22Rv1 (cell line): ENCODE data around the gene DNAJC17.
A peak's percentile ranks its signal among the peaks of the same experiment; 100 is the strongest.

Source experiments
- H3K27ac ChIP-seq: fragments of 450-650 bp; 2 replicates; pipeline ENCODE4 v1.5.1; 2017
- ZFX ChIP-seq: fragments of 450-650 bp; IDR thresholded peaks from 2 replicates; pipeline ENCODE4 v1.6.1; 2017; ENCODE audit warnings: antibody characterized with exemption, borderline replicate concordance
- TF ChIP-seq, protein P1 (sequence below): fragments of 450-650 bp; IDR thresholded peaks from 2 replicates; pipeline ENCODE4 v1.5.1; 2017; ENCODE audit warnings: mild to moderate bottlenecking

Gene DNAJC17

DNA sequence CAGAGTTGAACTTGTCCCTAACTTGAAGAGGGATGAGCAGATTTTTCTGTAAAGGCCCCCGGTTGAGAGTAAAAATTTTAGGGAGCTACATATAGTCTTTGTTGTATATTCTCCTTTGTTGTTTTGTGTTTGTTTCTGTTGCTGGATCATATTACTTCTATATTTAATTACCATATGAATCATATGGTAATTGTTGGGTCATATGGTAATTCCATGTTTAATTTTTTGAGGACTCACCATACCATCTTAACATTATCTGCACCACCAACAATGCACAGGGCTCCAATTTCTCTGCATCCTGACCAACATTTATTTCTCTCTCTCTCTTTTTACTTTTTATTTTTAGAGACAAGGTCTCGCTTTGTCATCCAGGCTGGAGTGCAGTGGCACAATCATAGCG is 7.8 kb downstream of the DNAJC17 start:
- TF ChIP-seq, protein P1, sequence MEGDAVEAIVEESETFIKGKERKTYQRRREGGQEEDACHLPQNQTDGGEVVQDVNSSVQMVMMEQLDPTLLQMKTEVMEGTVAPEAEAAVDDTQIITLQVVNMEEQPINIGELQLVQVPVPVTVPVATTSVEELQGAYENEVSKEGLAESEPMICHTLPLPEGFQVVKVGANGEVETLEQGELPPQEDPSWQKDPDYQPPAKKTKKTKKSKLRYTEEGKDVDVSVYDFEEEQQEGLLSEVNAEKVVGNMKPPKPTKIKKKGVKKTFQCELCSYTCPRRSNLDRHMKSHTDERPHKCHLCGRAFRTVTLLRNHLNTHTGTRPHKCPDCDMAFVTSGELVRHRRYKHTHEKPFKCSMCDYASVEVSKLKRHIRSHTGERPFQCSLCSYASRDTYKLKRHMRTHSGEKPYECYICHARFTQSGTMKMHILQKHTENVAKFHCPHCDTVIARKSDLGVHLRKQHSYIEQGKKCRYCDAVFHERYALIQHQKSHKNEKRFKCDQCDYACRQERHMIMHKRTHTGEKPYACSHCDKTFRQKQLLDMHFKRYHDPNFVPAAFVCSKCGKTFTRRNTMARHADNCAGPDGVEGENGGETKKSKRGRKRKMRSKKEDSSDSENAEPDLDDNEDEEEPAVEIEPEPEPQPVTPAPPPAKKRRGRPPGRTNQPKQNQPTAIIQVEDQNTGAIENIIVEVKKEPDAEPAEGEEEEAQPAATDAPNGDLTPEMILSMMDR = no peak
- no peak for TF ChIP-seq ZFX
- H3K27ac ChIP-seq = no peak overlapping the region

DNA sequence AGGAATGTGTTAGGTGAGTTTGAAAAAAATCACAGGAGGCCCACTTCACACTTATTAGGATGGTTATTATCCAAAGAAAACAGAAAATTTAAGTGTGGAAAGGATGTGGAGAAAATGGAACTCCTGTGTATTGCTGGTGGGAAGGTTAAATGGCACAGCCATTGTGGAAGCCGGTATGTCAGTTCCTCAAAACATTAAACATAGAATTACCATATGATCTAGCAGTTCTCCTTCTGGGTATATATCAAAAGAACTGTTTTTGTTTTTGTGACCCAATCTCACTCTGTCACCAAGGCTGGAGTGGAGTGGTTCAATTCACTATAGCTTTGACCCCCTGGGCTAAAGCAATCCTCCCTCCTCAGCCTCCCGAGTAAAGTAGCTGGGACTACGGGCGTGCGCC is 10.8 kb downstream of the DNAJC17 start:
- no peak overlapping the region for H3K27ac ChIP-seq
- TF ChIP-seq ZFX = no peak
- TF ChIP-seq, protein P1 = no peak

DNA sequence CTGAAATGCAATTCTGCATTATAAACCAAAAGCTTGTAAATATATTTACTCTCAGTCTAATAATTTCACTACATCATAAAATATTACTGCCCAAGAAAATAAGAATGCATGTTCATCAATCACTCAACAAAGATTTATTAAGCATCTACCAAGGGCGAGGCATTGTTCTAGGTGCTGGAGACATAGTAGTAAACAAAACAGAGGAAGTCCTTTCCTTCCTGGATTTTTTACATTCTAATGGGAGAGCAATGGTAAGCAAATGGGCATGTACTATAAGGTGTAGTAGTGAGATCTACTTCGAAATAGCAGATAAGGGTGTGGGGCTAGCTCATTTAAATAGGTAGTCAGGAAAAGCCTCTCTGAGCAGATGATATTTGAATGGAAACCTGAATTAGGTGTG is 11.2 kb downstream of the DNAJC17 start:
- no peak overlapping the region for H3K27ac ChIP-seq
- no peak for TF ChIP-seq ZFX
- TF ChIP-seq, protein P1 = no peak

DNA sequence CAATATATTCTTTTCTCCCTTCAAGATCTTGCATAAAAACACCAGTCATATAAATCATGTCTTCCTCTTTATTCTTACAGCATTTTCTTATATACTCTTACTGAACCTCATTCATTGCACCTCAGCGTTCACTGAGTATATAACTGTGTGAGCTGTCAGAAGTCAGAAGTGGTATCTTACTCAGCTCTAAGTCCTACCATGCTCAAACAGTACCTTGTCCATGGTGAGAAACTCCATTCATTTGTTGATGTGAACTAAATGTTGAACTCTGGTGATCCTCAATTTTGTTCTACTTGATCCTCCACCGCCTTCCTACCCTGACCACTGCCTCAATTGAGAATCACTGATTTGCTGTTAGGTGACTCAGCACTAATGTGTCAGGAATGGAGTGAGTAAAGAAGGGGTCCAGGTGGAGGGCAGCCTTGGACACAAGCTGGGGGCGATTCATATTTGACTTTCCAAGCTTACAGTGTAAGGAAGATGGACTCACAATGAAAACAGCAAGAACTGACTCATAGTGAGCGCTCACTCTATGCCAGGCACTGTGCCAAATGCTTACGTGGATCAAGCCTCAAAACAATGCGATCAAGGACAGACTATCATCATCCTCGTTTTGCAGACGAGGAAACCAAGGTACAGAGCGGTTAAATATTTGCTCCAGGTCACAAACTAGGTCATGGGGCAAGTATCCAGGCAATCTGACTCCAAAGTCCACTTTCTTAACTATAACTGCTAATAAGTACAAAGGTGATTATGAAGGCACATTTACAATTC is 13.9 kb downstream of the DNAJC17 start:
- H3K27ac ChIP-seq = peak overlapping the region; percentile 58
- TF ChIP-seq, protein P1 = no peak
- TF ChIP-seq ZFX = no peak

DNA sequence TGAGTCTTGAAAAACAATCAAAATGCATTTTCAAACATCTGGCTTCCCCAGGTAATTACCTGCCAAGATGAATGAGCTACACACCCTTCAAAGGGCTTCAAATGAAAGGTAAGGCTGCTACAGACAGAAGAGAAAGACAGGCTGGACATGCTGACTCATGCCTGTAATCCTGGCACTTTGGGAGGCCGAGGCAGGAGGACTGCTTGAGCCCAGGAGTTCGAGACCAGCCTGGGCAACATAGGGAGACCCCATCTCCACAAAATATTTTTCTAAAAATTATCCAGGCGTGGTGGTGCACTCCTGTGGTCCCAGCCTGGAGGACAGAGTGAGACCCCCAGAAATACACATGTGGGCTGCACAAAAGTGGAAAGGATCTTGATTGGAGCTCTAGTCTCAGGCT is 14.9 kb downstream of the DNAJC17 start:
- peak overlapping the region; percentile 58 for H3K27ac ChIP-seq
- TF ChIP-seq, protein P1 = no peak
- no peak for TF ChIP-seq ZFX

DNA sequence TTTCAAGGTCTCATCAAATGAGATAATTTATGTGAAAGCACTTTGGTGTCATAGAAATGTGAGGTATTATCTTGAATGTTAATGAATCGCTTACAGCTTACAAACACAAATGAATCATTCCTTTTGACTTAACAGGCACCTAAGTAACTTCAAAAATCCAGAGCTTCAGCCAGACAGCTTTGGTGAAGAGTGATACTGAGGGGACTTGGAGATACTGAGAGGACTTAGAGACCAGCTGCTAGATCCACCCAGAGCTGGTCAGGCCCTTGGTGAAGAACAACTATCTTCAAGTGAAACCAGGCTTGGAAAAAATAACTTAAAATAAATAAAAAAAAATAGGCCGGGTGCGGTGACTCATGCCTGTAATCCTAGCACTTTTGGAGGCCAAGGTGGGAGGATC is 16.6 kb downstream of the DNAJC17 start:
- TF ChIP-seq, protein P1 = no peak
- no peak for TF ChIP-seq ZFX
- H3K27ac ChIP-seq = no peak overlapping the region

DNA sequence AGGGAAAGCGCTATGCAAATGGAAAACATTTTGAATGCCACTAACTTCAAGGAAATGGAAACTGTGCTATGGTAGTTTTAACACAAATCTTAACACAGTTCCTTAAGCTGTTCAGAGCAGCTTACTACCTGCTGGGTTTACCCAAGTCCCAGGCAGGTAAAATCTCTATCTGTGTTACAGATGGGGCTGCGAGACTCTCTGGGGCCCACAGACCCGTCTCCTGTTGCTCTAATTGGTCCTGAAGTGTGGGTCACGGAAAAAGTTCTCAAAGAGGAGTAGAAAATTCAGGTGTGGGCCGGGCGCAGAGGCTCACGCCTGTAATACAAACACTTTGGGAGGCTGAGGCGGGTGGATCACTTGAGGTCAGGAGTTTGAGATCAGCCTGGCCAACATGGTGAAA is 17.3 kb downstream of the DNAJC17 start:
- TF ChIP-seq, protein P1 = no peak
- no peak for TF ChIP-seq ZFX
- no peak overlapping the region for H3K27ac ChIP-seq
